HepG2 (cell line): ENCODE measurements around the gene ADARB1. TPM values are rescaled to one million over a fixed set of nuclear protein-coding genes. Genes with fewer than 3 reads are reported as not detected.

ENCODE experiments used
- ATAC-seq: fragments of 200-7000 bp; cut with Tn5 transposase; 3 replicates; pipeline ENCODE4 v1.9.1; 2020; ENCODE audit warnings: mild to moderate bottlenecking, moderate library complexity
- BruUV-seq: library from RNA; stranded (reverse); fragments of 400-500 nt; replicated peaks from 2 replicates; lab custom pipeline; 2021; lab: Mats Ljungman, UMichigan
- CTCF ChIA-PET: fragments of 300-600 bp; formaldehyde crosslinking; extraction: SDS; loops from one replicate; lab custom pipeline; 2021; ENCODE audit warnings: low total read pairs, inconsistent platforms, low intra/inter-chr PET ratio; lab: Yijun Ruan, JAX
- POLR2A ChIA-PET: fragments of 350-600 bp; sonication (Branson Sonifier 250); formaldehyde crosslinking; loops from one replicate; lab custom pipeline; 2020; ENCODE audit warnings: antibody characterized with exemption, inconsistent platforms; lab: Yijun Ruan, JAX
- DNase-seq: peaks from one replicate; pipeline ENCODE4 v3.0.0-alpha.2; 2015; ENCODE audit warnings: low spot score
- FAIRE-seq: peaks from 3 replicates; lab custom pipeline; 2011; peaks lifted over from hg19 to GRCh38; lab: Jason Lieb, UNC
- H2AFZ ChIP-seq: one replicate; pipeline ENCODE4 v1.6.1; 2011; ENCODE audit warnings: low read length, inconsistent platforms
- H3K27ac ChIP-seq: fragments of 300-600 bp; 3 replicates; pipeline ENCODE4 v1.8.0; 2011; ENCODE audit warnings: mixed run types, mild to moderate bottlenecking, mixed read lengths, low read length, inconsistent platforms; ENCODE audit not compliant: insufficient read depth; ENCODE audit errors: extremely low read length
- H3K27me3 ChIP-seq, 2 experiments: fragments of 200-600 bp in 1 of 2; 2 replicates in 1 of 2; 3 replicates in 1 of 2; pipeline versions ENCODE4 v1.6.0 to v1.8.0; 2011; ENCODE audit warnings: low read length in 2 of 2, mild to moderate bottlenecking in 2 of 2, moderate library complexity in 2 of 2, inconsistent platforms in 1 of 2; ENCODE audit not compliant: insufficient read depth in 2 of 2, control insufficient read depth in 1 of 2
- H3K36me3 ChIP-seq, 2 experiments: fragments of 200-600 bp in 1 of 2; replicated peaks in 1 of 2; 2 replicates in 1 of 2; 3 replicates in 1 of 2; pipeline versions ENCODE4 v1.5.1 to v1.8.0; 2011; ENCODE audit warnings: low read length in 2 of 2, inconsistent platforms in 1 of 2; ENCODE audit not compliant: insufficient read depth in 2 of 2, control insufficient read depth in 1 of 2
- H3K4me1 ChIP-seq: 2 replicates; pipeline ENCODE4 v1.5.1; 2012; ENCODE audit warnings: low read length, inconsistent platforms; ENCODE audit not compliant: insufficient read depth
- H3K4me2 ChIP-seq: 2 replicates; pipeline ENCODE4 v1.6.0; 2011; ENCODE audit warnings: low read depth, low read length, inconsistent platforms
- H3K4me3 ChIP-seq, 3 experiments: fragments of 200-600 bp in 1 of 3; sonication (generic), shearing (Covaris generic) in 1 of 3; replicated peaks in 1 of 3; 2 replicates each; pipeline ENCODE4 v1.5.1; 2011 to 2016; ENCODE audit warnings: low read length in 3 of 3, inconsistent platforms in 2 of 3, low read depth in 2 of 3, mild to moderate bottlenecking in 2 of 3, control low read depth in 1 of 3, mixed read lengths in 1 of 3; ENCODE audit not compliant: insufficient read depth in 1 of 3
- H3K79me2 ChIP-seq: one replicate; pipeline ENCODE4 v1.6.1; 2011; ENCODE audit warnings: low read length, inconsistent platforms; ENCODE audit not compliant: insufficient read depth
- H3K9ac ChIP-seq: 2 replicates; pipeline ENCODE4 v1.6.0; 2011; ENCODE audit warnings: mild to moderate bottlenecking, low read depth, low read length, inconsistent platforms; ENCODE audit not compliant: insufficient read depth
- H3K9me3 ChIP-seq: 2 replicates; pipeline ENCODE4 v1.5.1; 2012; ENCODE audit warnings: mild to moderate bottlenecking, low read length
- H4K20me1 ChIP-seq: 2 replicates; pipeline ENCODE4 v1.6.0; 2011; ENCODE audit warnings: inconsistent platforms, mild to moderate bottlenecking, low read length, moderate library complexity; ENCODE audit not compliant: insufficient read depth
- ARID2 ChIP-seq: sonication (generic); formaldehyde crosslinking; IDR thresholded peaks from 2 replicates; pipeline ENCODE4 v1.8.1; 2022; ENCODE audit warnings: mild to moderate bottlenecking, missing genetic modification reagents, borderline replicate concordance
- EEA1 ChIP-seq: sonication (generic); formaldehyde crosslinking; IDR thresholded peaks from 2 replicates; pipeline ENCODE4 v1.5.1; 2020; ENCODE audit warnings: mild to moderate bottlenecking, missing genetic modification reagents, borderline replicate concordance
- ETV6 ChIP-seq: sonication (generic); formaldehyde crosslinking; conservative IDR thresholded peaks from 2 replicates; pipeline ENCODE4 v1.4.0; 2020; ENCODE audit warnings: missing genetic modification reagents
- HOXA9 ChIP-seq: sonication (generic); formaldehyde crosslinking; IDR thresholded peaks from 2 replicates; pipeline ENCODE4 v1.8.1; 2022; ENCODE audit warnings: missing genetic modification reagents, mild to moderate bottlenecking, moderate library complexity, borderline replicate concordance
- PHB2 ChIP-seq: fragments of 450-650 bp; IDR thresholded peaks from 2 replicates; pipeline ENCODE4 v1.6.1; 2018; ENCODE audit not compliant: partially characterized antibody
- RNF2 ChIP-seq: fragments of 450-650 bp; conservative IDR thresholded peaks from 2 replicates; pipeline ENCODE4 v1.6.1; 2016; ENCODE audit warnings: low read depth
- SRSF1 ChIP-seq: fragments of 200-400 bp; formaldehyde crosslinking; optimal IDR thresholded peaks from 2 replicates; pipeline ENCODE3; 2017; ENCODE audit warnings: mild to moderate bottlenecking, low read depth, low read length, moderate library complexity
- SRSF9 ChIP-seq: fragments of 200-400 bp; formaldehyde crosslinking; IDR thresholded peaks from 2 replicates; pipeline ENCODE4 v1.6.1; 2018; ENCODE audit warnings: borderline replicate concordance, mild to moderate bottlenecking, low read depth, low read length; ENCODE audit not compliant: insufficient read depth, poor library complexity, severe bottlenecking
- ZNF292 ChIP-seq: sonication (generic); formaldehyde crosslinking; IDR thresholded peaks from 2 replicates; pipeline ENCODE4 v1.8.1; 2022; ENCODE audit warnings: mild to moderate bottlenecking, low read depth, missing genetic modification reagents, borderline replicate concordance
- WGBS: methylation state at CpG from one replicate; pipeline ENCODE4 v1.1.6; 2017; ENCODE audit warnings: low lambda C conversion rate; 5-methylcytosine and 5-hydroxymethylcytosine counted together
- in situ Hi-C: cut with HindIII; loops from 2 replicates; pipeline ENCODE4 v1.10.0; 2017; ENCODE audit warnings: low pct_unique_long_range_greater_than_20kb; ENCODE audit not compliant: extremely low pct_ligation_motif_present
- intact Hi-C: fragments of 100-400 bp; cut with micrococcal nuclease; formaldehyde crosslinking; loops from one replicate; pipeline ENCODE4 v1.10.0; 2022; ENCODE audit not compliant: unreplicated experiment
- polyA plus RNA-seq, 8 experiments: library from polyadenylated mRNA; depleted of rRNA in 3 of 8; stranded (reverse) in 7 of 8; unstranded in 1 of 8; fragments of >200 nt; fragmentation: Illumina TruSeq in 4 of 8; extraction: Trizol in 4 of 8; gene quantifications; 2 replicates each; pipeline versions ENCODE4 v1.2.1 to v1.2.3, GENCODE V29; 2011 to 2016; ENCODE audit warnings: low read depth in 4 of 8, missing spikeins in 1 of 8, mixed read lengths in 1 of 8; ENCODE audit not compliant: insufficient read depth in 1 of 8
- total RNA-seq, 5 experiments: library from RNA; depleted of rRNA; stranded (reverse); fragments of >200 nt; fragmentation: Illumina TruSeq; extraction: Trizol; gene quantifications; 2 replicates each; pipeline ENCODE4 v1.2.3, GENCODE V29; 2016; ENCODE audit warnings: low read depth in 1 of 5
- TF ChIP-seq, protein P1 (sequence below): IDR thresholded peaks from 2 replicates; pipeline ENCODE4 v1.6.1; 2012; ENCODE audit warnings: low read length, improper control_type of control experiment
- TF ChIP-seq, protein P2 (sequence below): IDR thresholded peaks from 2 replicates; pipeline ENCODE4 v1.6.1; 2016; ENCODE audit warnings: mild to moderate bottlenecking, missing biosample characterization, missing genetic modification reagents
- TF ChIP-seq, protein P3 (sequence below): sonication (generic); formaldehyde crosslinking; IDR thresholded peaks from 2 replicates; pipeline ENCODE4 v1.8.0; 2022; ENCODE audit warnings: low read depth, missing genetic modification reagents
- TF ChIP-seq, protein P4 (sequence below): sonication (generic); formaldehyde crosslinking; IDR thresholded peaks from 2 replicates; pipeline ENCODE4 v1.8.1; 2023; ENCODE audit warnings: mild to moderate bottlenecking, moderate library complexity, missing genetic modification reagents
- TF ChIP-seq, protein P5 (sequence below): sonication (generic); formaldehyde crosslinking; conservative IDR thresholded peaks from 2 replicates; pipeline ENCODE4 v1.8.0; 2022; ENCODE audit warnings: missing genetic modification reagents

Gene ADARB1
- total and polyA plus RNA-seq, 2 of the 13 experiments (the other 11 are each of a cell fraction or from before 2014, with no cell fraction given), result 6.6 to 10.0 TPM

DNA sequence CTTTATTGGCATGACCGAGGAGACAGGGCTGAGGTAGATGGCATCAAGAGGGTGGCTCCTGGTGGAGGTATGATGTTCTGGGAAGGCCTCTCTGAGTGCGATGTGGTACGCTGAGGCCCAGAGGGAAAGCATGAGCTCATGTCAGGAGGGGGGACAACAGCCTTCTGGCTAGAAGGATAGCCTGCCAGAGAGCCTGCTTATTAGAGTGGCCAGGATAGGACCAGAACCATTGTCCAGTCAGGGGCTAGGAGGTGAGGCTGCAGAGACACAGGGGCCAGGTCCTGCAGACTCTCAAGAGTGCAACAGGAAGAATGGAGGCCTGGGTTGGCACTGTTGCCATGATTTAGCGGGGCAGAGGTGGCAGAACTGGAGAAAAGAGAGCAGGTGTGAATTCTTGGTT lies 7.3 kb downstream of the ADARB1 start:
- H3K36me3 ChIP-seq, result peaks cover 0 to 12% of the 10 kb centered on the region in 2 experiments; a peak in 1 of 5 replicates
- no TSS peak for BruUV-seq
- no peak overlapping the region for H3K27ac ChIP-seq
- no peaks in the 10 kb centered on the region for H3K27me3 ChIP-seq
- ChIA-PET CTCF (no interaction called here), POLR2A (no interaction called here)
- peaks cover 10% of the 10 kb centered on the region; the same call in 1 of the 2 replicates for H3K4me1 ChIP-seq
- H3K9ac ChIP-seq, result no peak overlapping the region
- H3K9me3 ChIP-seq, result no peaks in the 10 kb centered on the region
- in situ Hi-C loops (no loop called here), intact Hi-C loops (no loop called here)
- ATAC-seq (no peak), FAIRE-seq (no peak), DNase-seq (no peak)
- no peak overlapping the region for H3K4me3 ChIP-seq
- peaks cover 8% of the 10 kb centered on the region for H3K79me2 ChIP-seq
- no peaks in the 10 kb centered on the region for H4K20me1 ChIP-seq
- WGBS, result 93% methylated on average over 4 of the region's 4 CpGs
- no peak overlapping the region for H3K4me2 ChIP-seq
- no peak overlapping the region for H2AFZ ChIP-seq
- TF ChIP-seq ARID2 (no peak), HOXA9 (CRISPR knock-in tag) (no peak), PHB2 (no peak), SRSF1 (no peak), SRSF9 (no peak), ETV6 (CRISPR knock-in tag) (no peak), EEA1 (CRISPR knock-in tag) (no peak), ZNF292 (CRISPR knock-in tag) (no peak), RNF2 (no peak)
- TF ChIP-seq, protein P1, sequence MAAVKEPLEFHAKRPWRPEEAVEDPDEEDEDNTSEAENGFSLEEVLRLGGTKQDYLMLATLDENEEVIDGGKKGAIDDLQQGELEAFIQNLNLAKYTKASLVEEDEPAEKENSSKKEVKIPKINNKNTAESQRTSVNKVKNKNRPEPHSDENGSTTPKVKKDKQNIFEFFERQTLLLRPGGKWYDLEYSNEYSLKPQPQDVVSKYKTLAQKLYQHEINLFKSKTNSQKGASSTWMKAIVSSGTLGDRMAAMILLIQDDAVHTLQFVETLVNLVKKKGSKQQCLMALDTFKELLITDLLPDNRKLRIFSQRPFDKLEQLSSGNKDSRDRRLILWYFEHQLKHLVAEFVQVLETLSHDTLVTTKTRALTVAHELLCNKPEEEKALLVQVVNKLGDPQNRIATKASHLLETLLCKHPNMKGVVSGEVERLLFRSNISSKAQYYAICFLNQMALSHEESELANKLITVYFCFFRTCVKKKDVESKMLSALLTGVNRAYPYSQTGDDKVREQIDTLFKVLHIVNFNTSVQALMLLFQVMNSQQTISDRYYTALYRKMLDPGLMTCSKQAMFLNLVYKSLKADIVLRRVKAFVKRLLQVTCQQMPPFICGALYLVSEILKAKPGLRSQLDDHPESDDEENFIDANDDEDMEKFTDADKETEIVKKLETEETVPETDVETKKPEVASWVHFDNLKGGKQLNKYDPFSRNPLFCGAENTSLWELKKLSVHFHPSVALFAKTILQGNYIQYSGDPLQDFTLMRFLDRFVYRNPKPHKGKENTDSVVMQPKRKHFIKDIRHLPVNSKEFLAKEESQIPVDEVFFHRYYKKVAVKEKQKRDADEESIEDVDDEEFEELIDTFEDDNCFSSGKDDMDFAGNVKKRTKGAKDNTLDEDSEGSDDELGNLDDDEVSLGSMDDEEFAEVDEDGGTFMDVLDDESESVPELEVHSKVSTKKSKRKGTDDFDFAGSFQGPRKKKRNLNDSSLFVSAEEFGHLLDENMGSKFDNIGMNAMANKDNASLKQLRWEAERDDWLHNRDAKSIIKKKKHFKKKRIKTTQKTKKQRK, result no peak
- TF ChIP-seq, protein P2, sequence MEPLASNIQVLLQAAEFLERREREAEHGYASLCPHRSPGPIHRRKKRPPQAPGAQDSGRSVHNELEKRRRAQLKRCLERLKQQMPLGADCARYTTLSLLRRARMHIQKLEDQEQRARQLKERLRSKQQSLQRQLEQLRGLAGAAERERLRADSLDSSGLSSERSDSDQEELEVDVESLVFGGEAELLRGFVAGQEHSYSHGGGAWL (CRISPR knock-in tag), result no peak
- TF ChIP-seq, protein P3, sequence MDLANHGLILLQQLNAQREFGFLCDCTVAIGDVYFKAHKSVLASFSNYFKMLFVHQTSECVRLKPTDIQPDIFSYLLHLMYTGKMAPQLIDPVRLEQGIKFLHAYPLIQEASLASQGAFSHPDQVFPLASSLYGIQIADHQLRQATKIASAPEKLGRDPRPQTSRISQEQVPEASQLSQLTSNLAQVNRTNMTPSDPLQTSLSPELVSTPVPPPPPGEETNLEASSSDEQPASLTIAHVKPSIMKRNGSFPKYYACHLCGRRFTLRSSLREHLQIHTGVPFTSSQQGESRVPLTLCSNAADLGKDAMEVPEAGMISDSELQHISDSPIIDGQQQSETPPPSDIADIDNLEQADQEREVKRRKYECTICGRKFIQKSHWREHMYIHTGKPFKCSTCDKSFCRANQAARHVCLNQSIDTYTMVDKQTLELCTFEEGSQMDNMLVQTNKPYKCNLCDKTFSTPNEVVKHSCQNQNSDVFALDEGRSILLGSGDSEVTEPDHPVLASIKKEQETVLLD, result no peak
- TF ChIP-seq, protein P4, sequence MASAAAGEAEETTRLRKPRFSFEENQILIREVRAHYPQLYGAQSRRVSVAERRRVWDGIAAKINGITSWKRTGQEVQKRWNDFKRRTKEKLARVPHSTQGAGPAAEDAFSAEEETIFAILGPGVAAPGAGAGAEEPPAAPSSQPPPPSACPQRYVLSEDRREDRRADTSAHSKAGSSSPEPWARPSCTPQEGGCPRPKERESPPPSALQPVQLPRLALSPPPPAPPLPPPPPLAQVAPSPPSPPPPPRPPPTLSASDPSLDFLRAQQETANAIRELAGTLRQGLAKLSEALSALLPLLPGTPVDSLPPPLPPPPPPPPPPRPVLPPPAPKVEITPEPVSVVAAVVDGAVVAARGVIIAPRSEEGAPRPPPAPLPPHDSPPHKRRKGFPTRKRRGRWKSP (CRISPR knock-in tag), result no peak
- TF ChIP-seq, protein P5, sequence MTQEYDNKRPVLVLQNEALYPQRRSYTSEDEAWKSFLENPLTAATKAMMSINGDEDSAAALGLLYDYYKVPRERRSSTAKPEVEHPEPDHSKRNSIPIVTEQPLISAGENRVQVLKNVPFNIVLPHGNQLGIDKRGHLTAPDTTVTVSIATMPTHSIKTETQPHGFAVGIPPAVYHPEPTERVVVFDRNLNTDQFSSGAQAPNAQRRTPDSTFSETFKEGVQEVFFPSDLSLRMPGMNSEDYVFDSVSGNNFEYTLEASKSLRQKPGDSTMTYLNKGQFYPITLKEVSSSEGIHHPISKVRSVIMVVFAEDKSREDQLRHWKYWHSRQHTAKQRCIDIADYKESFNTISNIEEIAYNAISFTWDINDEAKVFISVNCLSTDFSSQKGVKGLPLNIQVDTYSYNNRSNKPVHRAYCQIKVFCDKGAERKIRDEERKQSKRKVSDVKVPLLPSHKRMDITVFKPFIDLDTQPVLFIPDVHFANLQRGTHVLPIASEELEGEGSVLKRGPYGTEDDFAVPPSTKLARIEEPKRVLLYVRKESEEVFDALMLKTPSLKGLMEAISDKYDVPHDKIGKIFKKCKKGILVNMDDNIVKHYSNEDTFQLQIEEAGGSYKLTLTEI, result no peak
